Measurements from ENCODE around the gene CRHR1. TPM values are rescaled to one million over a fixed set of nuclear protein-coding genes. Genes with fewer than 3 reads are reported as not detected.

The CRHR1 gene
- polyA plus RNA-seq, 6 donors from 2014 or later = not detected

DNA sequence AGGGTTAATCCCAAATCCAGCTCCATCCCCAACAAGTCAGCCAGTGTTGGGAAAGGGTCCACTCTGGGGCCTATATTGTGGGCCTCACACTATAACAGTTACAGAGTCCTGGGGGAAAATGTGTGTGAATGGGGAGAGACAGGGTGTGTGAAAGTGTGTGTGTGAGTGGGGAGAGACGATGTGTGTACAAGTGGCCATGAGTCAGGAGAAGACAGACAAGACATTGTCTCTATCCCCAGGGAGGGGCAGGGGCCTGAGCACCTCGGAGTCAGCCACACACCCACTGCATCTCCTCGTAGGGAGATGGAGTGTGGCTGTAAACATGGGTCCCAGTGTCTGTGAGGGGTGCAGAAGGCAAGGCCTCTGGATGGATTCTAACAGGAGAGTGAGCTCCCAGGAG, 2.9 kb downstream of the CRHR1 start:
- Mint-ChIP-seq H3K27me3 (peaks cover 48 to 87% (median 74%) of the 10 kb centered on the region in 3 donors), H3K4me1 (peaks cover 0 to 8% (median 7%) of the 10 kb centered on the region in 3 donors), H3K4me3 (peak overlapping the region in 2 of 8 donors; percentile 1 to 27), H3K36me3 (no peaks in the 10 kb centered on the region), H3K27ac (no peak overlapping the region), H3K9me3 (no peaks in the 10 kb centered on the region)
- no peak for ATAC-seq (ENCODE audit: low read depth in 2 of 2)
- DNase-seq = no peak

DNA sequence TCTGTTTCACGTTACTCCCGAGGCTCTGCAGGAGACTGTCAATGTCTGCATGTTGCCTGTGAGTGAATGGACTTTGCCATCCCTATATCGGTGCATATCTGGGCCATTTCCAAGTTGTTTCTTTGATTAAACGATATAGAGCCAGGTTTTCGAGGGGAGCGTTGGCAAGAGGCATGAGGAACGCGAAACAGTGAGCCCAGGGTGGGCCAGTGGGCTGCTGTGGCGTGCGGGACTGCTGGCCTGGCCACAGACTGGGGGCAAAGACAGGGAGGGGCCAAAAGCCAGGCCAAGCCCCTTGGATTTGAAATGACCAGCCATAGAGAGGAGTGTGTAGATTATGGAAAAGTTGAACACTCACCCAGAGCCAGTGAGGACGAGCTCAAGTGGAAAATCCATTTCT, 3.5 kb downstream of the CRHR1 start:
- no peak for DNase-seq
- H3K27ac Mint-ChIP-seq = no peak overlapping the region
- H3K4me1 Mint-ChIP-seq = peaks cover 0 to 10% (median 7%) of the 10 kb centered on the region in 3 donors
- no peaks in the 10 kb centered on the region for H3K9me3 Mint-ChIP-seq
- no peak for ATAC-seq (ENCODE audit: low read depth in 2 of 2)
- no peaks in the 10 kb centered on the region for H3K36me3 Mint-ChIP-seq
- H3K4me3 Mint-ChIP-seq = peak overlapping the region in 1 of 8 donors; percentile 22
- H3K27me3 Mint-ChIP-seq = peaks cover 48 to 87% (median 74%) of the 10 kb centered on the region in 3 donors

GRCh38 chr17:45788057-45788456, 3.9 kb downstream of the CRHR1 start:
- Mint-ChIP-seq H3K27ac (no peak overlapping the region), H3K9me3 (no peaks in the 10 kb centered on the region), H3K27me3 (peaks cover 48 to 87% (median 76%) of the 10 kb centered on the region in 3 donors), H3K36me3 (no peaks in the 10 kb centered on the region), H3K4me1 (peaks cover 0 to 10% (median 7%) of the 10 kb centered on the region in 3 donors), H3K4me3 (no peak overlapping the region)
- no peak for ATAC-seq (ENCODE audit: low read depth in 2 of 2)
- DNase-seq = no peak

- Mint-ChIP-seq H3K27me3 (peaks cover 54 to 91% (median 80%) of the 10 kb centered on the region in 3 donors), H3K36me3 (no peaks in the 10 kb centered on the region)
- ATAC-seq (ENCODE audit: low read depth in 2 of 2) = peak; percentile 37 to 41
Measured at GRCh38 chr17:45789874-45790273, 5.8 kb downstream of the CRHR1 start.

DNA sequence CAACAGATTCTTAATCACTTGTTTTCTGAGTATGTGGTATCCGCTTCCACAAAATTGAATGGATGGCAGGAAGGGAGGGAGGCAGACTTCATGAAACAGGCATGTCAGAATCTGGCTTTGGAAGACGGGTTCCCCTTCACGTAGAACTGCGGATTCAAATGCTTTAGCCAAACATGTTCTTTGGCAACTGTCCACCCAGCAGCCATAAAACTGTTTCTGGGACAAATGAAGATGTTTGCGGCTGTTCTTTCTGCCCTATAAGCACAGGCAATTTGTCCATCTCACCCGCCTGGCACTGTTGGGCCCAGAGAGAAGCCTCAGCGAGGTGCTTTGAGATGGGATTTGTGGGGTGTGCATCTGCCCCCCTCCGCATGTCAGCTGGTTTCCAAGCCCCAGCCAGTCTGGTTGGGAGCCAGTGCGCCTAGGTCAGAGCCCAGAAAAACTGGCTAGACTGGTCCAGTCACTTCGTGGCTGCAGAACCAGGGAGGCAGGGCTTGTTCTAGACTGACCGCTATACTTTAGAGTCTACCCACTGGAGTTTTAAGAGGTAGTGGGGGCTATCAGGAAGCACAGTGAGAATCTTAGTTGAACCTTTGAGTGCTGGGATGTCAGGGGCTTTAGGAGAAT, 6.3 kb downstream of the CRHR1 start:
- DNase-seq (no peak), ATAC-seq (ENCODE audit: low read depth in 2 of 2) (no peak)
- Mint-ChIP-seq H3K27me3 (peaks cover 53 to 91% (median 79%) of the 10 kb centered on the region in 3 donors), H3K9me3 (no peaks in the 10 kb centered on the region), H3K27ac (no peak overlapping the region), H3K4me1 (peaks cover 0 to 8% (median 7%) of the 10 kb centered on the region in 3 donors), H3K36me3 (no peaks in the 10 kb centered on the region), H3K4me3 (no peak overlapping the region)

More at GRCh38 chr17:45789874-45790273, 5.8 kb downstream of the CRHR1 start:
- H3K9me3 Mint-ChIP-seq = no peaks in the 10 kb centered on the region
- peak overlapping the region in 1 of 6 donors; percentile 10 for H3K27ac Mint-ChIP-seq
- DNase-seq = no peak
- peaks cover 0 to 8% (median 7%) of the 10 kb centered on the region in 3 donors for H3K4me1 Mint-ChIP-seq
- H3K4me3 Mint-ChIP-seq = no peak overlapping the region

- peaks cover 46 to 88% (median 77%) of the 10 kb centered on the region in 3 donors for H3K27me3 Mint-ChIP-seq
- H3K27ac Mint-ChIP-seq = no peak overlapping the region
Measured at GRCh38 chr17:45791041-45791582, 7.0 kb downstream of the CRHR1 start.

DNA sequence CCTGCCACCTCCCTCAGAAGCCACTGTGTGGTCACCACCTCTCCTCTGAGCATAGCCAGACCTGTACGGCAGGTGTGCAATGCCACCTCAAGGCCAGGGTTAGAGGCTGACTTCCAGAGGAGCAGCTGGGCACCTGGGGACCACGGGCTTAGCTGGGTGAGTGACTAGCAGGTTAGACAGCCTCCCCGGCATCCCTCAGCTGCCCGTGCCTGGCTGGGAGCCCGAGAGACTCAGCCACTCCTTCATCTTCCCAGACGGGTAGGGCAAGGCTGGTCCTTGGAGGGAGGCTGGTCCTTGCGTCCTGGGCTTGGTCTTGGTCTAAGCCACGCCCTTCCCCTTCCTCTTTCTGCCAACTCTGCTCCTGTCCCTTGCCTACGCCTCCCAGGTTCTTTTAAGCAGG, 7.8 kb downstream of the CRHR1 start:
- ATAC-seq (ENCODE audit: low read depth in 2 of 2) (no peak), DNase-seq (no peak)
- peaks cover 40 to 88% (median 78%) of the 10 kb centered on the region in 3 donors for H3K27me3 Mint-ChIP-seq
- peaks cover 0 to 7% (median 2%) of the 10 kb centered on the region in 3 donors for H3K4me1 Mint-ChIP-seq
- H3K9me3 Mint-ChIP-seq = no peaks in the 10 kb centered on the region
- no peaks in the 10 kb centered on the region for H3K36me3 Mint-ChIP-seq
- peak overlapping the region in 1 of 6 donors; percentile 34 for H3K27ac Mint-ChIP-seq
- no peak overlapping the region for H3K4me3 Mint-ChIP-seq

More at GRCh38 chr17:45791041-45791582, 7.0 kb downstream of the CRHR1 start:
- DNase-seq (no peak), ATAC-seq (ENCODE audit: low read depth in 2 of 2) (no peak)
- peaks cover 0 to 7% (median 2%) of the 10 kb centered on the region in 3 donors for H3K4me1 Mint-ChIP-seq
- no peaks in the 10 kb centered on the region for H3K9me3 Mint-ChIP-seq
- H3K4me3 Mint-ChIP-seq = no peak overlapping the region
- no peaks in the 10 kb centered on the region for H3K36me3 Mint-ChIP-seq

- Mint-ChIP-seq H3K4me1 (peaks cover 0 to 7% (median 2%) of the 10 kb centered on the region in 3 donors), H3K4me3 (no peak overlapping the region), H3K27me3 (peaks cover 35 to 84% (median 78%) of the 10 kb centered on the region in 3 donors), H3K27ac (peak overlapping the region in 1 of 6 donors; percentile 34), H3K36me3 (no peaks in the 10 kb centered on the region), H3K9me3 (no peaks in the 10 kb centered on the region)
- DNase-seq (no peak), ATAC-seq (ENCODE audit: low read depth in 2 of 2) (no peak)
Measured at GRCh38 chr17:45792437-45792836, 8.3 kb downstream of the CRHR1 start.

GRCh38 chr17:45792995-45793755, 9.1 kb downstream of the CRHR1 start:
- Mint-ChIP-seq H3K27ac (no peak overlapping the region), H3K36me3 (no peaks in the 10 kb centered on the region), H3K27me3 (peaks cover 31 to 83% (median 77%) of the 10 kb centered on the region in 3 donors), H3K9me3 (no peaks in the 10 kb centered on the region), H3K4me1 (peaks cover 0 to 7% (median 2%) of the 10 kb centered on the region in 3 donors), H3K4me3 (peak overlapping the region in 1 of 8 donors; percentile 60)
- no peak for DNase-seq
- ATAC-seq (ENCODE audit: low read depth in 2 of 2) = no peak

GRCh38 chr17:45793999-45794540, 9.9 kb downstream of the CRHR1 start:
- Mint-ChIP-seq H3K4me3 (no peak overlapping the region), H3K27me3 (peaks cover 28 to 77% (median 73%) of the 10 kb centered on the region in 3 donors), H3K4me1 (peaks cover 0 to 7% (median 2%) of the 10 kb centered on the region in 3 donors), H3K9me3 (no peaks in the 10 kb centered on the region), H3K27ac (no peak overlapping the region), H3K36me3 (no peaks in the 10 kb centered on the region)
- no peak for ATAC-seq (ENCODE audit: low read depth in 2 of 2)
- DNase-seq = no peak

GRCh38 chr17:45794840-45795239, 10.7 kb downstream of the CRHR1 start:
- DNase-seq = no peak
- Mint-ChIP-seq H3K9me3 (no peaks in the 10 kb centered on the region), H3K4me1 (peaks cover 0 to 3% (median 2%) of the 10 kb centered on the region in 3 donors), H3K27ac (no peak overlapping the region), H3K36me3 (no peaks in the 10 kb centered on the region), H3K27me3 (peaks cover 29 to 77% (median 74%) of the 10 kb centered on the region in 3 donors), H3K4me3 (no peak overlapping the region)
- no peak for ATAC-seq (ENCODE audit: low read depth in 2 of 2)

- Mint-ChIP-seq H3K9me3 (no peaks in the 10 kb centered on the region), H3K4me1 (no peaks in the 10 kb centered on the region), H3K27me3 (peaks cover 42 to 80% (median 76%) of the 10 kb centered on the region in 3 donors), H3K27ac (no peak overlapping the region), H3K4me3 (no peak overlapping the region), H3K36me3 (no peaks in the 10 kb centered on the region)
- no peak for DNase-seq
- ATAC-seq (ENCODE audit: low read depth in 2 of 2) = no peak
Measured at GRCh38 chr17:45800816-45801215, 16.7 kb downstream of the CRHR1 start.

- DNase-seq = no peak
- no peak for ATAC-seq (ENCODE audit: low read depth in 2 of 2)
- H3K9me3 Mint-ChIP-seq = no peaks in the 10 kb centered on the region
- H3K4me1 Mint-ChIP-seq = no peaks in the 10 kb centered on the region
- peak overlapping the region in 1 of 6 donors; percentile 52 for H3K27ac Mint-ChIP-seq
- H3K27me3 Mint-ChIP-seq = peaks cover 44 to 80% (median 76%) of the 10 kb centered on the region in 3 donors
- no peaks in the 10 kb centered on the region for H3K36me3 Mint-ChIP-seq
- no peak overlapping the region for H3K4me3 Mint-ChIP-seq
Measured at GRCh38 chr17:45801421-45801820, 17.3 kb downstream of the CRHR1 start.

Measured in naive B cell (primary cell).